Measurements from ENCODE around the gene MYLK4. TPM values are rescaled to one million over a fixed set of nuclear protein-coding genes. Genes with fewer than 3 reads are reported as not detected.

Gene MYLK4
- total RNA-seq, 1 donor from 2014 or later = 0.49 TPM

DNA sequence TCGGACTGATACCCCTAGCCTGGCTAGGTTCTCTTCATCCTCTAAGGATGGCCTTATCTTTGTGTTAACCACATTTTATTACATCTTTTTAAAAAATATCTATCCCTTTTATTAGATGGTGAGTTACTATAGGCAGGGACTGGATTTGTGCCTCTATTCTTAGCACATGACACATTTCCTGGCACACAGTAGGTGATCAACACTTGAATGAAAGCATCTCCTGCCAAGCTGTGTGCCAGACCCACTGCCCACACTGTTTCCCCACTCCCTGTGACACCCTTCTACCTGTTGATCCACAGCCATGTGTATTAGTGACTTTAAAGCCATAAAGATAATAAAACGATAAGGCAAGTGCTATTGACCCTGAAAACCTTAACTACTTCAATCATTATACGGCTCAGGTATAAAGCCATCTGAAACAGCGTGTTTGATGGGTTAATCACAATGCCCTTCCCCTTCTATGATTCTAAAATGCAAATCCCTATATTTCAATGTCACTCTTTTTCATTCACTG, 73.6 kb downstream of the MYLK4 start:
- H3K27me3 Mint-ChIP-seq (ENCODE audit: unreplicated experiment) = peaks cover 2% of the 10 kb centered on the region

GRCh38 chr6:2676048-2676447, 74.7 kb downstream of the MYLK4 start:
- H3K27me3 Mint-ChIP-seq (ENCODE audit: unreplicated experiment) = peaks cover 5% of the 10 kb centered on the region
- H3K4me3 Mint-ChIP-seq (ENCODE audit: unreplicated experiment) = no peak overlapping the region
- no peaks in the 10 kb centered on the region for H3K4me1 Mint-ChIP-seq (ENCODE audit: low read depth, unreplicated experiment)
- no peak for DNase-seq
- no peaks in the 10 kb centered on the region for H3K36me3 Mint-ChIP-seq (ENCODE audit: unreplicated experiment)
- no peaks in the 10 kb centered on the region for H3K9me3 Mint-ChIP-seq (ENCODE audit: unreplicated experiment)
- TF ChIP-seq CTCF (IDR thresholded peaks at IDR 0.05; ENCODE audit: partially characterized antibody, unreplicated experiment) = no peak
- H3K27ac Mint-ChIP-seq (ENCODE audit: unreplicated experiment) = no peak overlapping the region

More for the DNA sequence above, 73.6 kb downstream of the MYLK4 start:
- no peak for DNase-seq
- Mint-ChIP-seq H3K4me1 (ENCODE audit: low read depth, unreplicated experiment) (no peaks in the 10 kb centered on the region), H3K36me3 (ENCODE audit: unreplicated experiment) (no peaks in the 10 kb centered on the region), H3K4me3 (ENCODE audit: unreplicated experiment) (no peak overlapping the region), H3K9me3 (ENCODE audit: unreplicated experiment) (no peaks in the 10 kb centered on the region), H3K27ac (ENCODE audit: unreplicated experiment) (no peak overlapping the region)
- no peak for TF ChIP-seq CTCF (IDR thresholded peaks at IDR 0.05; ENCODE audit: partially characterized antibody, unreplicated experiment)

- H3K9me3 Mint-ChIP-seq (ENCODE audit: unreplicated experiment) = no peaks in the 10 kb centered on the region
- no peak for TF ChIP-seq CTCF (IDR thresholded peaks at IDR 0.05; ENCODE audit: partially characterized antibody, unreplicated experiment)
- no peak overlapping the region for H3K27ac Mint-ChIP-seq (ENCODE audit: unreplicated experiment)
- no peak for DNase-seq
- no peak overlapping the region for H3K4me3 Mint-ChIP-seq (ENCODE audit: unreplicated experiment)
- peaks cover 5% of the 10 kb centered on the region for H3K27me3 Mint-ChIP-seq (ENCODE audit: unreplicated experiment)
- peaks cover 4% of the 10 kb centered on the region for H3K36me3 Mint-ChIP-seq (ENCODE audit: unreplicated experiment)
- no peaks in the 10 kb centered on the region for H3K4me1 Mint-ChIP-seq (ENCODE audit: low read depth, unreplicated experiment)
Measured at GRCh38 chr6:2674857-2675256, 75.9 kb downstream of the MYLK4 start.

DNA sequence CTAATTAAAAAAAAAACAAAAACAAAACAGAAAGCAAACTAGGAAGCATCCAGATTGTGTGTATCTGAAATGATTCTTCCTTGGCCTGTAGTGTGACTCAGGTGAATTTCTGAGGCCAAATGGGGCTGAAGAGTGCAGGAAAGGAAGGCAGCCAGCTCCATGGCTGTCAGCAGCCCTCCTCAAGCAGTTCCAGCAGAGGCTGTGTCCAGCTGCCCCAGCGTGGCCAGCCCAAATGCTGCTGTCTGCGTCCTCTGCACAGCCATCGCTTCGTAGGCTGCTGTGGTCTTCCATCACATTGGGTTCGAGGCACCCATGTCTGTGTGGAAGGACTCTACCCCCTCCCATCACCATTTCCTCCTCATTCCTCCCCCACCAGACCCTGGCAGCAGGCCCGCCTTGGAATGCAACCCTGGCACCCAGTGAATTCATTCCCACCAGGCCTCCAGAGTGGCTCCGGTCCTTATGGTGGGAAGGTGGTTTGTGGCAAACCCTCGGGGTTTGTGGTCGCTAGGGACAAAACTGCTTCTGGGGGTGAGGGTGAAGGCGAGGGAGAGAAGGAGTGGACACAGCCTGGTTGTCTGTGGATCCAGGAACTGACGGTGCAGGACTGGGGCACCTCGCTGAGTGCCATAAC, 81.5 kb downstream of the MYLK4 start:
- Mint-ChIP-seq H3K27me3 (ENCODE audit: unreplicated experiment) (peaks cover 5% of the 10 kb centered on the region), H3K36me3 (ENCODE audit: unreplicated experiment) (peaks cover 4% of the 10 kb centered on the region), H3K9me3 (ENCODE audit: unreplicated experiment) (no peaks in the 10 kb centered on the region), H3K4me3 (ENCODE audit: unreplicated experiment) (no peak overlapping the region), H3K4me1 (ENCODE audit: low read depth, unreplicated experiment) (no peaks in the 10 kb centered on the region), H3K27ac (ENCODE audit: unreplicated experiment) (no peak overlapping the region)
- no peak for DNase-seq
- no peak for TF ChIP-seq CTCF (IDR thresholded peaks at IDR 0.05; ENCODE audit: partially characterized antibody, unreplicated experiment)

DNA sequence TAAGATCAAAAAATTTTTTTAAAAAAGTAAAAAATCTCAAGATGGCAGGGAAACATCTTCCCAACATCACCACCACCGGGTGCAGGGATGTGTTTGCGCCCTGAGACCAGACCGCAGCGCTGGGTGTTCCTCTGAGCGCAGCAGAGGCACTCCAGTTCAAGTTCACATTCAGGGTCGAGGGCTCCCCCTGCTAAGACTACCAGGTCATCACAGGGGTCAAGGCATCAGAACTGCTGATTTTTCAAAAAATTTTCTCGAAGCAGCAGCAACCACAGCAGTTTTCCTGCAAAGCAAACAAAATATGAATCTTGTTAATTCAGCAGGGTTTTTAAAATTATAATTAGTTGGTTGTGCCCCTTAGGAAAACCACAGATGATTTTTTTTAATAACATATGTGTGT, 83.1 kb downstream of the MYLK4 start:
- Mint-ChIP-seq H3K36me3 (ENCODE audit: unreplicated experiment) (peaks cover 11% of the 10 kb centered on the region), H3K9me3 (ENCODE audit: unreplicated experiment) (peaks cover 4% of the 10 kb centered on the region), H3K27ac (ENCODE audit: unreplicated experiment) (no peak overlapping the region), H3K4me1 (ENCODE audit: low read depth, unreplicated experiment) (no peaks in the 10 kb centered on the region), H3K27me3 (ENCODE audit: unreplicated experiment) (peaks cover 4% of the 10 kb centered on the region), H3K4me3 (ENCODE audit: unreplicated experiment) (no peak overlapping the region)
- no peak for DNase-seq
- TF ChIP-seq CTCF (IDR thresholded peaks at IDR 0.05; ENCODE audit: partially characterized antibody, unreplicated experiment) = no peak
